GM12878 (cell line): ENCODE results near the gene HSFX3. TPM values are rescaled to one million over a fixed set of nuclear protein-coding genes. Genes with fewer than 3 reads are reported as not detected.

Experiments used
- ATAC-seq: fragments of 200-7000 bp; cut with Tn5 transposase; 3 replicates; pipeline ENCODE4 v1.9.1; 2020; ENCODE audit warnings: mild to moderate bottlenecking, moderate library complexity
- BruUV-seq: library from RNA; stranded (reverse); fragments of 400-500 nt; replicated peaks from 2 replicates; lab custom pipeline; 2021; lab: Mats Ljungman, UMichigan
- CTCF ChIA-PET: fragments of 300-600 bp; sonication (Branson Sonifier 250); formaldehyde crosslinking; extraction: SDS; loops from one replicate; lab custom pipeline; 2021; ENCODE audit warnings: inconsistent platforms; lab: Yijun Ruan, JAX
- POLR2A ChIA-PET: fragments of 350-600 bp; formaldehyde crosslinking; extraction: SDS; loops from one replicate; lab custom pipeline; 2021; ENCODE audit warnings: inconsistent platforms; lab: Charles Lee
- RAD21 ChIA-PET: fragments of 300-600 bp; sonication (Branson Sonifier 250); formaldehyde crosslinking; loops from one replicate; lab custom pipeline; 2023; ENCODE audit warnings: antibody characterized with exemption; ENCODE audit not compliant: unreplicated experiment; lab: Charles Lee
- SMC1A ChIA-PET: fragments of 300-600 bp; sonication (Branson Sonifier 250); formaldehyde crosslinking; loops from one replicate; lab custom pipeline; 2023; ENCODE audit not compliant: unreplicated experiment, uncharacterized antibody; lab: Charles Lee
- DNase-seq: peaks from one replicate; pipeline ENCODE4 v3.0.0-alpha.2; 2011; ENCODE audit warnings: low read depth, low spot score
- FAIRE-seq: peaks from 3 replicates; lab custom pipeline; 2011; peaks lifted over from hg19 to GRCh38; lab: Jason Lieb, UNC
- H2AFZ ChIP-seq: 2 replicates; pipeline ENCODE4 v1.6.0; 2011; ENCODE audit warnings: low read depth, low read length, control low read depth; ENCODE audit not compliant: control insufficient read depth
- H3K27ac ChIP-seq: 2 replicates; pipeline ENCODE4 v1.5.1; 2011; ENCODE audit warnings: control low read depth; ENCODE audit not compliant: control insufficient read depth, insufficient read depth
- H3K27me3 ChIP-seq, 2 experiments: replicated peaks in 1 of 2; 2 replicates each; pipeline versions ENCODE4 v1.6.0 to v1.6.1; 2011; ENCODE audit warnings: low read length in 1 of 2; ENCODE audit not compliant: control insufficient read depth in 2 of 2, insufficient read depth in 2 of 2
- H3K36me3 ChIP-seq, 2 experiments: 2 replicates each; pipeline ENCODE4 v1.5.1; 2011; ENCODE audit warnings: low read length in 1 of 2; ENCODE audit not compliant: control insufficient read depth in 2 of 2, insufficient read depth in 2 of 2
- H3K4me1 ChIP-seq: 2 replicates; pipeline ENCODE4 v1.6.1; 2011; ENCODE audit warnings: mild to moderate bottlenecking, low read length, moderate library complexity, mixed read lengths; ENCODE audit not compliant: control insufficient read depth, insufficient read depth
- H3K4me2 ChIP-seq: 2 replicates; pipeline ENCODE4 v1.6.0; 2011; ENCODE audit warnings: control low read depth; ENCODE audit not compliant: control insufficient read depth, insufficient read depth
- H3K4me3 ChIP-seq: fragments of 200-600 bp; sonication (generic); 2 replicates; pipeline ENCODE4 v1.5.1; 2016
- H3K79me2 ChIP-seq: 2 replicates; pipeline ENCODE4 v1.6.0; 2011; ENCODE audit warnings: low read length; ENCODE audit not compliant: control insufficient read depth, insufficient read depth
- H3K9ac ChIP-seq: 2 replicates; pipeline ENCODE4 v1.8.0; 2011; ENCODE audit warnings: low read length, control low read depth, mixed read lengths; ENCODE audit not compliant: control insufficient read depth, insufficient read depth
- H3K9me3 ChIP-seq: replicated peaks from 3 replicates; pipeline ENCODE4 v1.5.1; 2011; ENCODE audit warnings: mild to moderate bottlenecking, low read length; ENCODE audit not compliant: control insufficient read depth, insufficient read depth
- H4K20me1 ChIP-seq: 2 replicates; pipeline ENCODE4 v1.6.0; 2011; ENCODE audit not compliant: control insufficient read depth, insufficient read depth
- BCLAF1 ChIP-seq: fragments of 450-650 bp; IDR thresholded peaks from 2 replicates; pipeline ENCODE4 v1.6.1; 2017; ENCODE audit warnings: antibody characterized with exemption, mild to moderate bottlenecking, moderate library complexity
- PBX3 ChIP-seq: IDR thresholded peaks from 2 replicates; pipeline ENCODE4 v1.6.1; 2011; ENCODE audit warnings: mild to moderate bottlenecking, low read depth, low read length, moderate library complexity; ENCODE audit not compliant: insufficient replicate concordance
- RAD21 ChIP-seq: IDR thresholded peaks from 2 replicates; pipeline ENCODE4 v1.6.1; 2011; ENCODE audit warnings: mild to moderate bottlenecking, low read depth, low read length, moderate library complexity; ENCODE audit not compliant: insufficient read depth
- WGBS: methylation state at CpG from one replicate; pipeline ENCODE4 v1.1.6; 2016; ENCODE audit warnings: low lambda C conversion rate; ENCODE audit not compliant: insufficient replicate concordance, insufficient coverage; ENCODE audit errors: missing lambda C conversion rate; 5-methylcytosine and 5-hydroxymethylcytosine counted together
- in situ Hi-C: fragments of 300-500 bp; cut with MboI; formaldehyde crosslinking; loops from 9 replicates; pipeline ENCODE4 v1.14.3; 2018; ENCODE audit warnings: mixed read lengths
- intact Hi-C: fragments of 100-400 bp; cut with micrococcal nuclease; formaldehyde crosslinking; loops from one replicate; pipeline ENCODE4 v1.14.2; 2022; ENCODE audit not compliant: unreplicated experiment
- polyA plus RNA-seq, 11 experiments: library from polyadenylated mRNA; depleted of rRNA in 4 of 11; unstranded in 6 of 11; stranded (reverse) in 5 of 11; fragments of >200 nt; fragmentation: Nextera tagmentation in 4 of 11; fragmentation: Illumina TruSeq in 1 of 11; extraction: Ambion mirVana in 4 of 11; extraction: Trizol in 1 of 11; gene quantifications; 1 replicate in 1 of 11; 2 replicates in 10 of 11; pipeline versions ENCODE4 v1.2.1 to v1.2.3, GENCODE V29; 2011 to 2016; ENCODE audit warnings: inconsistent platforms in 2 of 11, missing spikeins in 2 of 11, low read depth in 1 of 11
- total RNA-seq, 4 experiments: library from RNA; depleted of rRNA in 3 of 4; stranded (reverse); fragments of >200 nt in 3 of 4; fragmentation: Illumina TruSeq in 1 of 4; extraction: Trizol in 1 of 4; gene quantifications; 2 replicates each; pipeline versions ENCODE4 v1.2.1 to v1.2.3, GENCODE V29; 2013 to 2021

HSFX3 gene
- total and polyA plus RNA-seq, 10 of the 15 experiments (the other 5 are each of a cell fraction or from before 2014, with no cell fraction given) = 0.05 to 0.40 (median 0.29) TPM; not detected in 5

- no peaks in the 10 kb centered on the region for H3K27me3 ChIP-seq
- BruUV-seq = no TSS peak
- FAIRE-seq (no peak), DNase-seq (no peak), ATAC-seq (peak; percentile 57)
- H3K79me2 ChIP-seq = peaks cover 9% of the 10 kb centered on the region
- peaks cover 4% of the 10 kb centered on the region; the same call in 1 of the 2 replicates for H3K4me1 ChIP-seq
- no peaks in the 10 kb centered on the region for H3K9me3 ChIP-seq
- intact Hi-C loops = loop anchor here (1.0 to 2.0 kb wide), 2 partner anchors 35 to 91 kb away; partner anchors contain the start of genes IDS and TMEM185A
- peak overlapping the region; percentile 35; the same call in 1 of the 2 replicates for H3K4me2 ChIP-seq
- TF ChIP-seq RAD21 = peak; percentile 16; the same call in 1 of the 2 replicates
- TF ChIP-seq BCLAF1 = no peak
- peak; percentile 13 for TF ChIP-seq PBX3
- H4K20me1 ChIP-seq = no peaks in the 10 kb centered on the region
- ChIA-PET CTCF (interaction anchor here (0.7 to 2.7 kb wide), 7 partner anchors 10 to 400 kb away, joined by 3 to 29 read pairs (median 4); partner anchors contain the start of gene IDS), RAD21 (interaction anchor here (0.7 to 3.2 kb wide), 12 partner anchors 9 to 399 kb away, joined by 3 to 49 read pairs (median 8); partner anchors contain the start of genes EOLA2 and IDS), SMC1A (interaction anchor here (0.6 to 3.4 kb wide), 9 partner anchors 9 to 1317 kb away, joined by 3 to 16 read pairs (median 4); partner anchors contain the start of gene IDS), POLR2A (interaction anchor here (0.7 to 3.8 kb wide), 8 partner anchors 12 to 399 kb away, joined by 3 to 34 read pairs (median 8); partner anchors contain the start of genes EOLA2 and IDS)
- peak overlapping the region; percentile 67 for H2AFZ ChIP-seq
- WGBS = 24% methylated on average over 3 of the region's 24 CpGs
- peak overlapping the region; percentile 77 for H3K27ac ChIP-seq
- peak overlapping the region; percentile 58; the same call in 1 of the 2 replicates for H3K4me3 ChIP-seq
- in situ Hi-C loops = no loop called here
- H3K36me3 ChIP-seq = no peaks in the 10 kb centered on the region
- H3K9ac ChIP-seq = peak overlapping the region; percentile 45; the same call in 1 of the 2 replicates
Observed at GRCh38 chrX:149540131-149540620, 9.5 kb downstream of the HSFX3 start.
